Measurements from ENCODE around the gene SLC44A3. TPM values are rescaled to one million over a fixed set of nuclear protein-coding genes. Genes with fewer than 3 reads are reported as not detected.

SLC44A3 gene
- total RNA-seq, 1 experiment from 2014 or later, result 16.9 TPM

GRCh38 chr1:94799206-94799605 lies 21.0 kb upstream of the SLC44A3 start:
- no peaks in the 10 kb centered on the region for H3K9me3 ChIP-seq
- intact Hi-C loops (cut with micrococcal nuclease; ENCODE audit: unreplicated experiment), result no loop called here
- CTCF ChIA-PET, result no interaction called here
- H3K4me3 Mint-ChIP-seq (ENCODE audit: unreplicated experiment), result no peak overlapping the region
- no peak overlapping the region for H3K27ac Mint-ChIP-seq (ENCODE audit: unreplicated experiment)
- no TSS peak for BruUV-seq (replicated peaks)
- H3K36me3 Mint-ChIP-seq (ENCODE audit: insufficient read depth, unreplicated experiment), result no peaks in the 10 kb centered on the region
- peaks cover 26% of the 10 kb centered on the region for H3K4me1 Mint-ChIP-seq (ENCODE audit: low read depth, unreplicated experiment)
- no peaks in the 10 kb centered on the region for H3K27me3 Mint-ChIP-seq (ENCODE audit: insufficient read depth, unreplicated experiment)
- H3K4me3 ChIP-seq (ENCODE audit: low read depth, low read length), result no peak overlapping the region
- no peaks in the 10 kb centered on the region for H3K9me3 Mint-ChIP-seq (ENCODE audit: unreplicated experiment)
- no peaks in the 10 kb centered on the region for H3K27me3 ChIP-seq (replicated peaks; ENCODE audit: control insufficient read depth, insufficient read depth, low read length)
- TF ChIP-seq CTCF (IDR thresholded peaks at IDR 0.05; ENCODE audit: insufficient read depth in 1 of 2, low read depth in 1 of 2, low read length in 1 of 2, severe bottlenecking in 1 of 2, unreplicated experiment in 1 of 2), result no peak
- peaks cover 23% of the 10 kb centered on the region for H3K4me1 ChIP-seq
- POLR2A ChIA-PET, result no interaction called here
- no peaks in the 10 kb centered on the region for H3K36me3 ChIP-seq (ENCODE audit: control insufficient read depth, insufficient read depth, low read length)
- DNase-seq, result no peak

- BruUV-seq (replicated peaks), result no TSS peak
- peak in 1 of 2 experiments; percentile 38 for DNase-seq
- H3K4me1 Mint-ChIP-seq (ENCODE audit: low read depth, unreplicated experiment), result peaks cover 36% of the 10 kb centered on the region
- H3K36me3 Mint-ChIP-seq (ENCODE audit: insufficient read depth, unreplicated experiment), result no peaks in the 10 kb centered on the region
- POLR2A ChIA-PET, result no interaction called here
- intact Hi-C loops (cut with micrococcal nuclease; ENCODE audit: unreplicated experiment), result loop anchor here (1.0 to 5.0 kb wide), 5 partner anchors 60 to 321 kb away; no protein-coding TSS in a partner anchor
- H3K9me3 Mint-ChIP-seq (ENCODE audit: unreplicated experiment), result no peaks in the 10 kb centered on the region
- H3K27me3 Mint-ChIP-seq (ENCODE audit: insufficient read depth, unreplicated experiment), result no peaks in the 10 kb centered on the region
- Histone ChIP-seq H3K4me3 (ENCODE audit: low read depth, low read length) (no peak overlapping the region), H3K36me3 (ENCODE audit: control insufficient read depth, insufficient read depth, low read length) (no peaks in the 10 kb centered on the region), H3K4me1 (peaks cover 27% of the 10 kb centered on the region), H3K9me3 (no peaks in the 10 kb centered on the region), H3K27me3 (replicated peaks; ENCODE audit: control insufficient read depth, insufficient read depth, low read length) (no peaks in the 10 kb centered on the region)
- H3K4me3 Mint-ChIP-seq (ENCODE audit: unreplicated experiment), result no peak overlapping the region
- H3K27ac Mint-ChIP-seq (ENCODE audit: unreplicated experiment), result peak overlapping the region; percentile 50
- peak in 1 of 2 experiments; percentile 16 for TF ChIP-seq CTCF (IDR thresholded peaks at IDR 0.05; ENCODE audit: insufficient read depth in 1 of 2, low read depth in 1 of 2, low read length in 1 of 2, severe bottlenecking in 1 of 2, unreplicated experiment in 1 of 2)
- CTCF ChIA-PET, result interaction anchor here (2.3 kb wide), 1 partner anchor 275 kb away, joined by 9 read pairs; no protein-coding TSS in a partner anchor
Observed at GRCh38 chr1:94801919-94802546, 18.1 kb upstream of the SLC44A3 start.

GRCh38 chr1:94803106-94803505 lies 17.1 kb upstream of the SLC44A3 start:
- H3K9me3 Mint-ChIP-seq (ENCODE audit: unreplicated experiment), result no peaks in the 10 kb centered on the region
- POLR2A ChIA-PET, result no interaction called here
- Histone ChIP-seq H3K9me3 (no peaks in the 10 kb centered on the region), H3K4me3 (ENCODE audit: low read depth, low read length) (no peak overlapping the region), H3K27me3 (replicated peaks; ENCODE audit: control insufficient read depth, insufficient read depth, low read length) (no peaks in the 10 kb centered on the region), H3K36me3 (ENCODE audit: control insufficient read depth, insufficient read depth, low read length) (no peaks in the 10 kb centered on the region), H3K4me1 (peaks cover 22% of the 10 kb centered on the region)
- H3K36me3 Mint-ChIP-seq (ENCODE audit: insufficient read depth, unreplicated experiment), result no peaks in the 10 kb centered on the region
- no TSS peak for BruUV-seq (replicated peaks)
- H3K27ac Mint-ChIP-seq (ENCODE audit: unreplicated experiment), result no peak overlapping the region
- H3K4me1 Mint-ChIP-seq (ENCODE audit: low read depth, unreplicated experiment), result peaks cover 28% of the 10 kb centered on the region
- CTCF ChIA-PET, result interaction anchor here (2.3 kb wide), 1 partner anchor 276 kb away, joined by 9 read pairs; no protein-coding TSS in a partner anchor
- H3K27me3 Mint-ChIP-seq (ENCODE audit: insufficient read depth, unreplicated experiment), result no peaks in the 10 kb centered on the region
- TF ChIP-seq CTCF (IDR thresholded peaks at IDR 0.05; ENCODE audit: insufficient read depth in 1 of 2, low read depth in 1 of 2, low read length in 1 of 2, severe bottlenecking in 1 of 2, unreplicated experiment in 1 of 2), result no peak
- intact Hi-C loops (cut with micrococcal nuclease; ENCODE audit: unreplicated experiment), result loop anchor here (2.0 to 5.0 kb wide), 2 partner anchors 61 to 200 kb away; no protein-coding TSS in a partner anchor
- H3K4me3 Mint-ChIP-seq (ENCODE audit: unreplicated experiment), result no peak overlapping the region
- no peak for DNase-seq
